ENCODE measurements around the gene DUSP28. TPM values are rescaled to one million over a fixed set of nuclear protein-coding genes. Genes with fewer than 3 reads are reported as not detected.

DUSP28 gene
- total RNA-seq, 1 experiment from 2014 or later, result 10.7 TPM

GRCh38 chr2:240514631-240515030 lies 45.5 kb upstream of the DUSP28 start:
- H3K4me1 ChIP-seq (ENCODE audit: control insufficient read depth, insufficient read depth, low read length), result no peaks in the 10 kb centered on the region
- intact Hi-C loops (cut with micrococcal nuclease; ENCODE audit: unreplicated experiment) (loop anchor here (5.0 kb wide), 1 partner anchor 43 kb away; the partner anchor contains the start of gene ANKMY1), in situ Hi-C loops (cut with HindIII; ENCODE audit: low pct_unique_long_range_greater_than_20kb, low sequenced_read_pairs) (no loop called here)
- H3K27me3 ChIP-seq (ENCODE audit: control insufficient read depth, insufficient read depth, low read length), result no peaks in the 10 kb centered on the region
- no TSS peak for BruUV-seq (replicated peaks)
- ChIA-PET POLR2A (no interaction called here), CTCF (interaction anchor here (1.1 to 1.3 kb wide), 2 partner anchors 19 to 42 kb away, joined by 3 to 4 read pairs; no protein-coding TSS in a partner anchor)
- H3K36me3 ChIP-seq (ENCODE audit: control insufficient read depth, insufficient read depth, low read length), result no peaks in the 10 kb centered on the region
- TF ChIP-seq SIN3A (IDR thresholded peaks at IDR 0.05; ENCODE audit: borderline replicate concordance, insufficient read depth, low read depth, low read length) (no peak), CTCF (IDR thresholded peaks at IDR 0.05) (no peak), TCF7L2 (IDR thresholded peaks at IDR 0.05; ENCODE audit: low read depth, low read length) (no peak), POLR2AphosphoS5 (IDR thresholded peaks at IDR 0.05; ENCODE audit: low read depth, low read length) (no peak)
- TF ChIP-seq, protein P1, sequence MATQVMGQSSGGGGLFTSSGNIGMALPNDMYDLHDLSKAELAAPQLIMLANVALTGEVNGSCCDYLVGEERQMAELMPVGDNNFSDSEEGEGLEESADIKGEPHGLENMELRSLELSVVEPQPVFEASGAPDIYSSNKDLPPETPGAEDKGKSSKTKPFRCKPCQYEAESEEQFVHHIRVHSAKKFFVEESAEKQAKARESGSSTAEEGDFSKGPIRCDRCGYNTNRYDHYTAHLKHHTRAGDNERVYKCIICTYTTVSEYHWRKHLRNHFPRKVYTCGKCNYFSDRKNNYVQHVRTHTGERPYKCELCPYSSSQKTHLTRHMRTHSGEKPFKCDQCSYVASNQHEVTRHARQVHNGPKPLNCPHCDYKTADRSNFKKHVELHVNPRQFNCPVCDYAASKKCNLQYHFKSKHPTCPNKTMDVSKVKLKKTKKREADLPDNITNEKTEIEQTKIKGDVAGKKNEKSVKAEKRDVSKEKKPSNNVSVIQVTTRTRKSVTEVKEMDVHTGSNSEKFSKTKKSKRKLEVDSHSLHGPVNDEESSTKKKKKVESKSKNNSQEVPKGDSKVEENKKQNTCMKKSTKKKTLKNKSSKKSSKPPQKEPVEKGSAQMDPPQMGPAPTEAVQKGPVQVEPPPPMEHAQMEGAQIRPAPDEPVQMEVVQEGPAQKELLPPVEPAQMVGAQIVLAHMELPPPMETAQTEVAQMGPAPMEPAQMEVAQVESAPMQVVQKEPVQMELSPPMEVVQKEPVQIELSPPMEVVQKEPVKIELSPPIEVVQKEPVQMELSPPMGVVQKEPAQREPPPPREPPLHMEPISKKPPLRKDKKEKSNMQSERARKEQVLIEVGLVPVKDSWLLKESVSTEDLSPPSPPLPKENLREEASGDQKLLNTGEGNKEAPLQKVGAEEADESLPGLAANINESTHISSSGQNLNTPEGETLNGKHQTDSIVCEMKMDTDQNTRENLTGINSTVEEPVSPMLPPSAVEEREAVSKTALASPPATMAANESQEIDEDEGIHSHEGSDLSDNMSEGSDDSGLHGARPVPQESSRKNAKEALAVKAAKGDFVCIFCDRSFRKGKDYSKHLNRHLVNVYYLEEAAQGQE (IDR thresholded peaks at IDR 0.05; ENCODE audit: insufficient read depth in 1 of 2, low read depth in 2 of 2, low read length in 1 of 2), result no peak
- H3K27ac ChIP-seq (ENCODE audit: low read length), result no peak overlapping the region
- ATAC-seq (no peak), DNase-seq (ENCODE audit: low read depth, low spot score) (no peak)
- H3K4me3 ChIP-seq (ENCODE audit: low read depth in 2 of 2, low read length in 2 of 2), result no peak overlapping the region
- no peaks in the 10 kb centered on the region for H3K9me3 ChIP-seq (ENCODE audit: control insufficient read depth, insufficient read depth, low read depth, low read length)

GRCh38 chr2:240517342-240517741 lies 42.8 kb upstream of the DUSP28 start:
- in situ Hi-C loops (cut with HindIII; ENCODE audit: low pct_unique_long_range_greater_than_20kb, low sequenced_read_pairs), result no loop called here
- POLR2A ChIA-PET, result no interaction called here
- intact Hi-C loops (cut with micrococcal nuclease; ENCODE audit: unreplicated experiment), result no loop called here
- DNase-seq (ENCODE audit: low read depth, low spot score), result no peak
- H3K4me3 ChIP-seq (ENCODE audit: low read depth in 2 of 2, low read length in 2 of 2), result no peak overlapping the region
- no peaks in the 10 kb centered on the region for H3K9me3 ChIP-seq (ENCODE audit: control insufficient read depth, insufficient read depth, low read depth, low read length)
- H3K27ac ChIP-seq (ENCODE audit: low read length), result no peak overlapping the region
- no TSS peak for BruUV-seq (replicated peaks)
- CTCF ChIA-PET, result no interaction called here
- ATAC-seq, result no peak
- H3K4me1 ChIP-seq (ENCODE audit: control insufficient read depth, insufficient read depth, low read length), result no peaks in the 10 kb centered on the region
- no peaks in the 10 kb centered on the region for H3K27me3 ChIP-seq (ENCODE audit: control insufficient read depth, insufficient read depth, low read length)
- no peak for TF ChIP-seq CTCF (IDR thresholded peaks at IDR 0.05)
- no peak for TF ChIP-seq TCF7L2 (IDR thresholded peaks at IDR 0.05; ENCODE audit: low read depth, low read length)
- TF ChIP-seq, protein P1 (IDR thresholded peaks at IDR 0.05; ENCODE audit: insufficient read depth in 1 of 2, low read depth in 2 of 2, low read length in 1 of 2), result no peak
- no peak for TF ChIP-seq SIN3A (IDR thresholded peaks at IDR 0.05; ENCODE audit: borderline replicate concordance, insufficient read depth, low read depth, low read length)
- TF ChIP-seq POLR2AphosphoS5 (IDR thresholded peaks at IDR 0.05; ENCODE audit: low read depth, low read length), result no peak
- no peaks in the 10 kb centered on the region for H3K36me3 ChIP-seq (ENCODE audit: control insufficient read depth, insufficient read depth, low read length)

Data from Panc1 (cell line).